HCT116 (cell line): ENCODE data around the gene GAS2. TPM values are rescaled to one million over a fixed set of nuclear protein-coding genes. Genes with fewer than 3 reads are reported as not detected.

Experiments used
- ATAC-seq: fragments of 200-7000 bp; cut with Tn5 transposase; 2 replicates; pipeline ENCODE4 v1.9.1; 2020; ENCODE audit warnings: mild to moderate bottlenecking, moderate library complexity
- BruUV-seq: library from RNA; stranded (reverse); fragments of 400-500 nt; replicated peaks from 2 replicates; lab custom pipeline; 2021; lab: Mats Ljungman, UMichigan
- CTCF ChIA-PET: fragments of 300-600 bp; sonication (Branson Sonifier 250); formaldehyde crosslinking; loops from one replicate; lab custom pipeline; 2021; ENCODE audit warnings: antibody characterized with exemption; lab: Charles Lee
- POLR2A ChIA-PET: fragments of 300-600, 350-600 bp; sonication (Branson Sonifier 250); formaldehyde crosslinking; loops from one replicate; lab custom pipeline; 2021; ENCODE audit warnings: antibody characterized with exemption; lab: Charles Lee
- RAD21 ChIA-PET, 2 experiments: fragments of 300-600 bp; sonication (Branson Sonifier 250); formaldehyde crosslinking; loops; one replicate each; lab custom pipeline; 2023; ENCODE audit warnings: low total read pairs in 2 of 2; ENCODE audit not compliant: uncharacterized antibody in 2 of 2, unreplicated experiment in 2 of 2, low non-redundant PET in 1 of 2; lab: Charles Lee
- DNase-seq: peaks from one replicate; pipeline ENCODE4 v3.0.0-alpha.2; 2010; ENCODE audit warnings: low read depth, low spot score
- H2AFZ ChIP-seq: fragments of 200-600 bp; shearing (Covaris generic), sonication (generic); 2 replicates; pipeline ENCODE4 v1.6.1; 2017; ENCODE audit warnings: low read depth, mixed run types, mixed read lengths, antibody characterized with exemption, low read length; ENCODE audit not compliant: poor library complexity, severe bottlenecking
- H3K27ac ChIP-seq: 2 replicates; pipeline ENCODE4 v1.5.1; 2012; ENCODE audit warnings: low read depth, low read length
- H3K27me3 ChIP-seq: fragments of 200-600 bp; sonication (generic); 2 replicates; pipeline ENCODE4 v1.6.1; 2016; ENCODE audit warnings: mixed run types, low read length, mixed read lengths; ENCODE audit not compliant: insufficient read depth
- H3K36me3 ChIP-seq, 2 experiments: fragments of 200-500 bp in 1 of 2; fragments of 200-600 bp in 1 of 2; sonication (Bioruptor generic) in 1 of 2; sonication (generic) in 1 of 2; 2 replicates each; pipeline versions ENCODE4 v1.5.1 to v1.6.1; 2014 to 2016; ENCODE audit warnings: low read length in 2 of 2, inconsistent platforms in 1 of 2, mixed read lengths in 1 of 2, mixed run types in 1 of 2; ENCODE audit not compliant: insufficient read depth in 2 of 2, control insufficient read depth in 1 of 2
- H3K4me1 ChIP-seq, 2 experiments: fragments of 200-600 bp in 1 of 2; sonication (generic) in 1 of 2; 2 replicates each; pipeline versions ENCODE4 v1.5.1 to v1.6.1; 2012 to 2017; ENCODE audit warnings: low read length in 2 of 2, inconsistent platforms in 1 of 2, mild to moderate bottlenecking in 1 of 2, mixed read lengths in 1 of 2, mixed run types in 1 of 2, moderate library complexity in 1 of 2; ENCODE audit not compliant: insufficient read depth in 2 of 2, control insufficient read depth in 1 of 2
- H3K4me2 ChIP-seq: fragments of 200-600 bp; sonication (generic); 2 replicates; pipeline ENCODE4 v1.6.1; 2017; ENCODE audit warnings: mixed run types, low read length, mixed read lengths
- H3K4me3 ChIP-seq, 2 experiments: fragments of 200-600 bp in 1 of 2; sonication (generic) in 1 of 2; replicated peaks in 1 of 2; 2 replicates each; pipeline ENCODE4 v1.5.1; 2011 to 2016; ENCODE audit warnings: low read length in 2 of 2, control low read depth in 1 of 2, low read depth in 1 of 2, mild to moderate bottlenecking in 1 of 2, mixed read lengths in 1 of 2, mixed run types in 1 of 2
- H3K79me2 ChIP-seq: fragments of 200-600 bp; sonication (generic); 2 replicates; pipeline ENCODE4 v1.6.1; 2017; ENCODE audit warnings: mild to moderate bottlenecking, mixed run types, low read length, moderate library complexity, mixed read lengths; ENCODE audit not compliant: insufficient read depth
- H3K9ac ChIP-seq: fragments of 200-600 bp; sonication (generic); 2 replicates; pipeline ENCODE4 v1.6.1; 2016; ENCODE audit warnings: low read length, mixed read lengths
- H3K9me2 ChIP-seq: fragments of 200-600 bp; sonication (generic), shearing (Covaris generic); 2 replicates; pipeline ENCODE4 v1.6.1; 2017; ENCODE audit warnings: mixed run types, mild to moderate bottlenecking, moderate library complexity; ENCODE audit not compliant: insufficient read depth
- H3K9me3 ChIP-seq, 2 experiments: fragments of 200-500 bp in 1 of 2; fragments of 200-600 bp in 1 of 2; sonication (Bioruptor generic) in 1 of 2; sonication (generic) in 1 of 2; 2 replicates each; pipeline ENCODE4 v1.6.1; 2014 to 2017; ENCODE audit warnings: low read length in 2 of 2, mixed read lengths in 2 of 2, inconsistent platforms in 1 of 2, low read depth in 1 of 2, mild to moderate bottlenecking in 1 of 2, mixed run types in 1 of 2, moderate library complexity in 1 of 2; ENCODE audit not compliant: control insufficient read depth in 1 of 2, insufficient read depth in 1 of 2
- H4K20me1 ChIP-seq: fragments of 200-600 bp; sonication (generic), shearing (Covaris generic); 2 replicates; pipeline ENCODE4 v1.6.1; 2017; ENCODE audit warnings: mixed run types, mild to moderate bottlenecking, moderate library complexity; ENCODE audit not compliant: insufficient read depth
- CBX3 ChIP-seq: IDR thresholded peaks from 2 replicates; pipeline ENCODE4 v1.6.1; 2012; ENCODE audit warnings: low read depth
- EGR1 ChIP-seq: IDR thresholded peaks from 2 replicates; pipeline ENCODE4 v1.6.1; 2012; ENCODE audit warnings: low read depth
- EZH2phosphoT487 ChIP-seq: fragments of 200-600 bp; IDR thresholded peaks from 2 replicates; pipeline ENCODE4 v1.6.1; 2018; ENCODE audit warnings: antibody characterized with exemption, borderline replicate concordance
- JUND ChIP-seq: IDR thresholded peaks from 2 replicates; pipeline ENCODE4 v1.6.1; 2012
- POLR2A ChIP-seq: IDR thresholded peaks from 2 replicates; pipeline ENCODE4 v1.7.0; 2011; ENCODE audit warnings: borderline replicate concordance; ENCODE audit not compliant: insufficient read depth, insufficient read length; ENCODE audit errors: extremely low read depth
- POLR2AphosphoS5 ChIP-seq: IDR thresholded peaks from 2 replicates; pipeline ENCODE4 v1.6.1; 2011; ENCODE audit warnings: mild to moderate bottlenecking, low read depth, low read length, moderate library complexity
- RAD21 ChIP-seq: IDR thresholded peaks from 2 replicates; pipeline ENCODE4 v1.6.1; 2012; ENCODE audit warnings: low read depth, mild to moderate bottlenecking
- TCF7L2 ChIP-seq: IDR thresholded peaks from 2 replicates; pipeline ENCODE4 v1.7.0; 2011; ENCODE audit warnings: borderline replicate concordance, inconsistent platforms; ENCODE audit not compliant: insufficient read depth, insufficient read length; ENCODE audit errors: extremely low read depth
- intact Hi-C: fragments of 100-400 bp; cut with micrococcal nuclease; formaldehyde crosslinking; loops from 2 replicates; pipeline ENCODE4 v1.10.0; 2022
- total RNA-seq: library from RNA; stranded (reverse); gene quantifications from one replicate; pipeline ENCODE4 v1.2.1, GENCODE V29; 2021; ENCODE audit not compliant: unreplicated experiment
- TF ChIP-seq, protein P1 (sequence below): IDR thresholded peaks from 2 replicates; pipeline ENCODE4 v1.6.1; 2011; ENCODE audit warnings: mild to moderate bottlenecking, low read length, moderate library complexity; ENCODE audit not compliant: insufficient replicate concordance; ENCODE audit errors: extremely low read depth

Gene GAS2
- total RNA-seq, 1 experiment from 2014 or later, result not detected

DNA sequence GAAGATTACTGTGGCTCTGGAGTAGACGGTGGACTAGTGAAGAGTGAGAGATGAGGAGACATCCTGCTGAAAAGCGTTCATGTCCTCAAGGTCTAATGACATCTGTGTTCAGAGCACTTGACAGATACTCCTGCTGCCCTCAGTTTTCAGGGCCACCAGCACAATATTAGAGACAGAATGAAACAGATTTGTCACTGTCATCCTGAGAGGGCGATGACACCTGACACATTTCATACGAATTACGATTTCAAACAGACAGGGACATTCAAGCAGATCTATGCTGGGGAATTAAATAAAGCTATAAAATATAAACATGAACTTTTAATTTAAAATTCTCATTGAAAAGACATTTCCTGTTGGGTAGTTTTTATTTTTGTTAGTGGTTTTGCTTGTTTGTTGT lies 134.1 kb downstream of the GAS2 start:
- POLR2A ChIA-PET, result no interaction called here

DNA sequence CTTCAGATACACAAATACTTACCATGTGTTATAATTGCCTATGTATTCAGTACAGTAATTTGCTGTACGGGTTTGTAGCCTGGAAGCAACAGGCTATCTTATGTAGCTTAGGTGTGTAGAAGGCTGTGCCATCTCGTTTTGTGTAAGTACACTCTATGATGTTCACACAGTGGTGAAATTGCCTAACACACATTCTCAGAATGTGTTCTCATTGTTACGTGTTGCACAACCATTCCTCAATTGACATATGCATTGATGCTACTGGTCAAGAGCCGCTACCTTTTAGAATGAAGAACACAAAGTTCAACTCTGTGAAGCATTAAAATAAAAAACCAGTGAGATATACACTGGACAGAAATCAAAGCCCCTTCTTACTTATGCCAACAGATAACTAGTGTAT lies 136.4 kb downstream of the GAS2 start:
- intact Hi-C loops, result no loop called here
- H3K79me2 ChIP-seq, result no peaks in the 10 kb centered on the region
- ATAC-seq, result no peak

More for the DNA sequence above, 134.1 kb downstream of the GAS2 start:
- DNase-seq, result no peak
- no peak overlapping the region for H3K27ac ChIP-seq
- no peaks in the 10 kb centered on the region for H3K9me2 ChIP-seq
- no peaks in the 10 kb centered on the region for H3K36me3 ChIP-seq
- peaks cover 30% of the 10 kb centered on the region for H3K27me3 ChIP-seq
- no peaks in the 10 kb centered on the region for H3K79me2 ChIP-seq
- ChIA-PET RAD21 (no interaction called here), CTCF (interaction anchor here (1.5 kb wide), 1 partner anchor 13 kb away, joined by 5 read pairs; no protein-coding TSS in a partner anchor)
- ATAC-seq, result no peak
- H3K9ac ChIP-seq, result no peak overlapping the region
- no peaks in the 10 kb centered on the region for H4K20me1 ChIP-seq
- H2AFZ ChIP-seq, result no peak overlapping the region
- no peaks in the 10 kb centered on the region for H3K9me3 ChIP-seq
- TF ChIP-seq TCF7L2, result no peak
- no peak for TF ChIP-seq EGR1
- no peak for TF ChIP-seq CBX3
- TF ChIP-seq POLR2AphosphoS5, result no peak
- TF ChIP-seq POLR2A, result no peak
- no peak for TF ChIP-seq EZH2phosphoT487
- no TSS peak for BruUV-seq
- no peak overlapping the region for H3K4me2 ChIP-seq
- H3K4me3 ChIP-seq, result no peak overlapping the region
- H3K4me1 ChIP-seq, result peaks cover 0 to 6% of the 10 kb centered on the region in 2 experiments; a peak in 1 of 4 replicates
- intact Hi-C loops, result no loop called here

More for the DNA sequence above, 136.4 kb downstream of the GAS2 start:
- no peak overlapping the region for H3K27ac ChIP-seq
- POLR2A ChIA-PET, result no interaction called here
- DNase-seq, result no peak
- H3K36me3 ChIP-seq, result no peaks in the 10 kb centered on the region
- peaks cover 30% of the 10 kb centered on the region for H3K27me3 ChIP-seq
- CTCF ChIA-PET, result no interaction called here
- no peak for TF ChIP-seq EZH2phosphoT487
- TF ChIP-seq JUND, result no peak
- TF ChIP-seq POLR2A, result no peak
- TF ChIP-seq RAD21, result no peak
- TF ChIP-seq, protein P1, sequence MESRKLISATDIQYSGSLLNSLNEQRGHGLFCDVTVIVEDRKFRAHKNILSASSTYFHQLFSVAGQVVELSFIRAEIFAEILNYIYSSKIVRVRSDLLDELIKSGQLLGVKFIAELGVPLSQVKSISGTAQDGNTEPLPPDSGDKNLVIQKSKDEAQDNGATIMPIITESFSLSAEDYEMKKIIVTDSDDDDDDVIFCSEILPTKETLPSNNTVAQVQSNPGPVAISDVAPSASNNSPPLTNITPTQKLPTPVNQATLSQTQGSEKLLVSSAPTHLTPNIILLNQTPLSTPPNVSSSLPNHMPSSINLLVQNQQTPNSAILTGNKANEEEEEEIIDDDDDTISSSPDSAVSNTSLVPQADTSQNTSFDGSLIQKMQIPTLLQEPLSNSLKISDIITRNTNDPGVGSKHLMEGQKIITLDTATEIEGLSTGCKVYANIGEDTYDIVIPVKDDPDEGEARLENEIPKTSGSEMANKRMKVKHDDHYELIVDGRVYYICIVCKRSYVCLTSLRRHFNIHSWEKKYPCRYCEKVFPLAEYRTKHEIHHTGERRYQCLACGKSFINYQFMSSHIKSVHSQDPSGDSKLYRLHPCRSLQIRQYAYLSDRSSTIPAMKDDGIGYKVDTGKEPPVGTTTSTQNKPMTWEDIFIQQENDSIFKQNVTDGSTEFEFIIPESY, result no peak
- H3K9me3 ChIP-seq, result no peaks in the 10 kb centered on the region
- no peaks in the 10 kb centered on the region for H4K20me1 ChIP-seq
- no TSS peak for BruUV-seq
- no peak overlapping the region for H3K4me3 ChIP-seq
- no peaks in the 10 kb centered on the region for H3K9me2 ChIP-seq
- H2AFZ ChIP-seq, result no peak overlapping the region
- RAD21 ChIA-PET, result no interaction called here
- no peaks in the 10 kb centered on the region for H3K4me1 ChIP-seq
- H3K9ac ChIP-seq, result no peak overlapping the region
- H3K4me2 ChIP-seq, result no peak overlapping the region
